Measurements from ENCODE around the gene NOC3L. TPM values are rescaled to one million over a fixed set of nuclear protein-coding genes. Genes with fewer than 3 reads are reported as not detected.
A peak's percentile ranks its signal among the peaks of the same experiment; 100 is the strongest.

Gene NOC3L
- total RNA-seq, 1 donor = 21.0 TPM

GRCh38 chr10:94315975-94316464, 46.7 kb downstream of the NOC3L start:
- Histone ChIP-seq H3K4me2 (ENCODE audit: insufficient read depth, low read length) (peak overlapping the region; percentile 33), H3K27me3 (ENCODE audit: insufficient read depth, low read length) (no peaks in the 10 kb centered on the region)
- DNase-seq (ENCODE audit: insufficient read length, low spot score, missing footprints) = peak; percentile 54

GRCh38 chr10:94315024-94315451, 47.7 kb downstream of the NOC3L start:
- Histone ChIP-seq H3K79me2 (ENCODE audit: insufficient read depth, low read length) (no peaks in the 10 kb centered on the region), H2AFZ (ENCODE audit: low read length) (no peak overlapping the region), H3K27ac (ENCODE audit: low read depth, low read length) (no peak overlapping the region), H4K20me1 (ENCODE audit: insufficient read depth, low read length) (no peaks in the 10 kb centered on the region), H3K4me2 (ENCODE audit: insufficient read depth, low read length) (no peak overlapping the region), H3K36me3 (ENCODE audit: insufficient read depth, low read length) (no peaks in the 10 kb centered on the region), H3K4me1 (ENCODE audit: insufficient read depth, low read length) (peaks cover 15% of the 10 kb centered on the region), H3K9me3 (ENCODE audit: low read depth, low read length) (no peaks in the 10 kb centered on the region), H3K4me3 (ENCODE audit: insufficient read depth, low read length) (no peak overlapping the region), H3K27me3 (ENCODE audit: insufficient read depth, low read length) (no peaks in the 10 kb centered on the region)
- peak; percentile 26 for TF ChIP-seq CTCF (IDR thresholded peaks at IDR 0.05; ENCODE audit: extremely low read depth, low read depth, low read length)
- peak; percentile 61 for DNase-seq (ENCODE audit: insufficient read length, low spot score, missing footprints)

More at GRCh38 chr10:94315975-94316464, 46.7 kb downstream of the NOC3L start:
- Histone ChIP-seq H3K36me3 (ENCODE audit: insufficient read depth, low read length) (no peaks in the 10 kb centered on the region), H3K9me3 (ENCODE audit: low read depth, low read length) (no peaks in the 10 kb centered on the region), H3K27ac (ENCODE audit: low read depth, low read length) (peak overlapping the region; percentile 68), H4K20me1 (ENCODE audit: insufficient read depth, low read length) (no peaks in the 10 kb centered on the region), H3K79me2 (ENCODE audit: insufficient read depth, low read length) (no peaks in the 10 kb centered on the region), H2AFZ (ENCODE audit: low read length) (no peak overlapping the region), H3K4me1 (ENCODE audit: insufficient read depth, low read length) (peaks cover 15% of the 10 kb centered on the region), H3K4me3 (ENCODE audit: insufficient read depth, low read length) (no peak overlapping the region)
- TF ChIP-seq CTCF (IDR thresholded peaks at IDR 0.05; ENCODE audit: extremely low read depth, low read depth, low read length) = no peak

GRCh38 chr10:94310369-94310768, 52.4 kb downstream of the NOC3L start:
- DNase-seq (ENCODE audit: insufficient read length, low spot score, missing footprints) = no peak
- peaks cover 8% of the 10 kb centered on the region for H3K4me1 ChIP-seq (ENCODE audit: insufficient read depth, low read length)
- TF ChIP-seq CTCF (IDR thresholded peaks at IDR 0.05; ENCODE audit: extremely low read depth, low read depth, low read length) = no peak
- H3K27ac ChIP-seq (ENCODE audit: low read depth, low read length) = no peak overlapping the region
- no peak overlapping the region for H3K4me3 ChIP-seq (ENCODE audit: insufficient read depth, low read length)
- H3K4me2 ChIP-seq (ENCODE audit: insufficient read depth, low read length) = no peak overlapping the region
- H2AFZ ChIP-seq (ENCODE audit: low read length) = no peak overlapping the region
- H3K27me3 ChIP-seq (ENCODE audit: insufficient read depth, low read length) = no peaks in the 10 kb centered on the region
- no peaks in the 10 kb centered on the region for H3K9me3 ChIP-seq (ENCODE audit: low read depth, low read length)
- H4K20me1 ChIP-seq (ENCODE audit: insufficient read depth, low read length) = no peaks in the 10 kb centered on the region
- H3K79me2 ChIP-seq (ENCODE audit: insufficient read depth, low read length) = no peaks in the 10 kb centered on the region
- H3K36me3 ChIP-seq (ENCODE audit: insufficient read depth, low read length) = no peaks in the 10 kb centered on the region

DNA sequence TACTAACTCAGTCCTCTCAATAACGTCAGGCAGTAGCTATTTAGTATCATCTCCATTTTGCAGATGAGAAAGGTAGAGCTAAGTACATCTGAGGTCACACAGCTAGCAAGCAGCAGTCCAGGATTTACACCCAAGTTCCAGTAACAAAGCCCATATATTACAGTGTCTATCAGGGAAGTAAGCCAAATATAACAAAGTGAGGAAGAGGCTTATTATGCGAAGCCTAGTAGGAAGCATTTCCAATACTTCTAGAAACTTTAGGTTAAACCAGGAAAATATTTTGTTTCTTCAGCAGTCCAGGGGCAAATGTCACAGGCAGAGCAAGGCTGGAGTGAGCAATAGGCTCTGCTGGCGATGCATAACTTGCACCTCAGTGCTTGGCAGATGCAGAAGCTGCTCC, 53.9 kb downstream of the NOC3L start:
- Histone ChIP-seq H3K4me1 (ENCODE audit: insufficient read depth, low read length) (peaks cover 8% of the 10 kb centered on the region), H3K79me2 (ENCODE audit: insufficient read depth, low read length) (no peaks in the 10 kb centered on the region), H3K36me3 (ENCODE audit: insufficient read depth, low read length) (no peaks in the 10 kb centered on the region), H4K20me1 (ENCODE audit: insufficient read depth, low read length) (no peaks in the 10 kb centered on the region), H2AFZ (ENCODE audit: low read length) (no peak overlapping the region), H3K4me2 (ENCODE audit: insufficient read depth, low read length) (no peak overlapping the region), H3K27me3 (ENCODE audit: insufficient read depth, low read length) (no peaks in the 10 kb centered on the region), H3K4me3 (ENCODE audit: insufficient read depth, low read length) (no peak overlapping the region), H3K27ac (ENCODE audit: low read depth, low read length) (no peak overlapping the region), H3K9me3 (ENCODE audit: low read depth, low read length) (no peaks in the 10 kb centered on the region)
- no peak for TF ChIP-seq CTCF (IDR thresholded peaks at IDR 0.05; ENCODE audit: extremely low read depth, low read depth, low read length)
- peak; percentile 21 for DNase-seq (ENCODE audit: insufficient read length, low spot score, missing footprints)

All from osteoblast (primary cell).